SK-N-SH treated with all-trans-retinoic acid at 6 μM for 48 hours (cell line): ENCODE results near the gene SPEM1.

Experiments
- ATAC-seq: fragments of 200-7000 bp; cut with Tn5 transposase; 3 replicates; pipeline ENCODE4 v1.9.1; 2020; ENCODE audit warnings: mild to moderate bottlenecking, moderate library complexity
- ARNTL ChIP-seq: fragments of 450-650 bp; formaldehyde crosslinking; IDR thresholded peaks from 2 replicates; pipeline ENCODE4 v1.5.0; 2020; ENCODE audit warnings: low read depth, mild to moderate bottlenecking, moderate library complexity, borderline replicate concordance
- ESRRG ChIP-seq: fragments of 250-450 bp; sonication (Bioruptor Pico); IDR thresholded peaks from 2 replicates; pipeline ENCODE4 v1.6.1; 2021; ENCODE audit warnings: mild to moderate bottlenecking
- GLIS3 ChIP-seq: fragments of 250-450 bp; sonication (Bioruptor Pico); IDR thresholded peaks from 2 replicates; pipeline ENCODE4 v1.5.0; 2020; ENCODE audit warnings: mild to moderate bottlenecking, moderate library complexity
- ISL1 ChIP-seq: fragments of 250-450 bp; sonication (Bioruptor Pico); IDR thresholded peaks from 2 replicates; pipeline ENCODE4 v2.1.2; 2022; ENCODE audit warnings: mild to moderate bottlenecking, moderate library complexity
- OSR1 ChIP-seq: fragments of 250-450 bp; sonication (Bioruptor Pico); IDR thresholded peaks from 2 replicates; pipeline ENCODE4 v1.8.0; 2022; ENCODE audit warnings: moderate library complexity, mild to moderate bottlenecking, inconsistent platforms
- PPARA ChIP-seq: fragments of 250-450 bp; sonication (Bioruptor Pico); IDR thresholded peaks from 2 replicates; pipeline ENCODE4 v1.5.0; 2020; ENCODE audit warnings: mild to moderate bottlenecking, borderline replicate concordance
- RARB ChIP-seq: fragments of 250-450 bp; sonication (Bioruptor Pico); IDR thresholded peaks from 2 replicates; pipeline ENCODE4 v1.8.0; 2021; ENCODE audit warnings: mild to moderate bottlenecking, moderate library complexity
- SNAI2 ChIP-seq: fragments of 250-450 bp; sonication (Bioruptor Pico); IDR thresholded peaks from 2 replicates; pipeline ENCODE4 v1.5.0; 2020; ENCODE audit warnings: mild to moderate bottlenecking, moderate library complexity
- TCF4 ChIP-seq: fragments of 250-450 bp; sonication (Bioruptor Pico); IDR thresholded peaks from 2 replicates; pipeline ENCODE4 v1.8.0; 2021; ENCODE audit warnings: mild to moderate bottlenecking, moderate library complexity, borderline replicate concordance
- TOX ChIP-seq: fragments of 250-450 bp; sonication (Bioruptor Pico); IDR thresholded peaks from 2 replicates; pipeline ENCODE4 v1.8.0; 2021; ENCODE audit warnings: mild to moderate bottlenecking, moderate library complexity, borderline replicate concordance
- ZC3H10 ChIP-seq: fragments of 250-450 bp; sonication (Bioruptor Pico); IDR thresholded peaks from 2 replicates; pipeline ENCODE4 v1.5.1; 2021; ENCODE audit warnings: mild to moderate bottlenecking, moderate library complexity
- ZFP3 ChIP-seq: fragments of 250-450 bp; sonication (Bioruptor Pico); IDR thresholded peaks from 2 replicates; pipeline ENCODE4 v1.5.0; 2020; ENCODE audit warnings: mild to moderate bottlenecking, moderate library complexity
- ZFP30 ChIP-seq: fragments of 450-650 bp; formaldehyde crosslinking; IDR thresholded peaks from 2 replicates; pipeline ENCODE4 v1.5.0; 2022; ENCODE audit warnings: mild to moderate bottlenecking, moderate library complexity
- ZNF70 ChIP-seq: fragments of 450-650 bp; formaldehyde crosslinking; IDR thresholded peaks from 2 replicates; pipeline ENCODE4 v1.5.0; 2020; ENCODE audit warnings: mild to moderate bottlenecking, moderate library complexity
- ZNF8 ChIP-seq: fragments of 450-650 bp; formaldehyde crosslinking; IDR thresholded peaks from 2 replicates; pipeline ENCODE4 v1.5.0; 2020; ENCODE audit warnings: mild to moderate bottlenecking, moderate library complexity
- TF ChIP-seq, protein P1 (sequence below): fragments of 250-450 bp; sonication (Bioruptor Pico); IDR thresholded peaks from 2 replicates; pipeline ENCODE4 v1.5.1; 2021; ENCODE audit warnings: mild to moderate bottlenecking, moderate library complexity
- TF ChIP-seq, protein P2 (sequence below): fragments of 250-450 bp; sonication (Bioruptor Pico); IDR thresholded peaks from 2 replicates; pipeline ENCODE4 v1.5.1; 2020; ENCODE audit warnings: low read depth, mild to moderate bottlenecking, moderate library complexity
- TF ChIP-seq, protein P3 (sequence below): fragments of 250-450 bp; sonication (Bioruptor Pico); IDR thresholded peaks from 2 replicates; pipeline ENCODE4 v1.5.0; 2020; ENCODE audit warnings: mild to moderate bottlenecking, moderate library complexity
- TF ChIP-seq, protein P4 (sequence below): fragments of 250-450 bp; sonication (Bioruptor Pico); IDR thresholded peaks from 2 replicates; pipeline ENCODE4 v1.8.0; 2020; ENCODE audit warnings: mild to moderate bottlenecking, moderate library complexity, borderline replicate concordance

SPEM1 gene, protein sequence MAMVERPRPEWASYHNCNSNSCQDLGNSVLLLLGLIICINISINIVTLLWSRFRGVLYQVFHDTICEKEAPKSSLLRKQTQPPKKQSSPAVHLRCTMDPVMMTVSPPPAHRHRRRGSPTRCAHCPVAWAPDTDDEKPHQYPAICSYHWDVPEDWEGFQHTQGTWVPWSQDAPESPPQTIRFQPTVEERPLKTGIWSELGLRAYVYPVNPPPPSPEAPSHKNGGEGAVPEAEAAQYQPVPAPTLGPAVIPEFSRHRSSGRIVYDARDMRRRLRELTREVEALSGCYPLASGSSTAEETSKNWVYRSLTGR

DNA sequence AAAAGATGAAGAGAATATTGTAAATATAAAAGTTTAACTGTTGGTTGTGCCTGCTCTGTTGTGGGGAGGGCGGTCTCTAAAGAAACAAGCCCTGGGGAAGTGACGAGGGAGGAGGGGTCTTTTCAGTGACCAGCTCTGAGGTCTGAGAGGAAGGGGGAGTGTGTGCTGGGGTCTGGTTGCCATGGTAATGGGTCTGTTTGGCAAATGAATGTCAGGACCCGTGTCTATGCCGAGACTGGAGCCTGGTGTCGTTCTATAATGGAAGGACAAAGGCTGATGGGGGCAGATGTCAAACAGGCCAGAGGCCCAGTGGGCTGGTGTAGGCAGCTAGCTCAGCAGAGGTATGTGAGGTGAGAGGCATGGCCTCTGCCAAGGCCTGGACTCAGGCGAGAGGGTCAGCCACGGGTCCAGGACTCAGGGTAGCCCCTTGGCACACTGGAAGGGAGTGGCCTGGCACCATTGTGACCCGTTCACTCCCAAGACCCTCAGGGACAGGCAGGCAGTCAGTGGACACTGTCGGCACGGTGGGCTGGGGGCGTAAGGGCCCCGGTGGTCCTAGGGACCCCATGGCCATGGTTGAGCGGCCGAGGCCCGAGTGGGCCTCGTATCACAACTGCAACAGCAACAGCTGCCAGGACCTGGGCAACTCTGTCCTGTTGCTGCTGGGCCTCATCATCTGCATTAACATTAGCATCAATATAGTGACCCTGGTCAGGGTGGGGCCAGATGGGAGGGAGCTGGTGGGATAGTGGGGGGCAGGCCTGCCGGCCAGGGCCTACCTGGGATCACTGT lies at the start of gene SPEM1:
Gene SPEM1, plus strand, starts transcription at position 506 of the 792 bp plus-strand sequence. Its CDS starts 61 bp downstream, at position 567.
- peak; percentile 15 for ATAC-seq
- TF ChIP-seq OSR1 = no peak
- no peak for TF ChIP-seq ARNTL (CRISPR knock-in tag)
- no peak for TF ChIP-seq ZNF70
- TF ChIP-seq, protein P1, sequence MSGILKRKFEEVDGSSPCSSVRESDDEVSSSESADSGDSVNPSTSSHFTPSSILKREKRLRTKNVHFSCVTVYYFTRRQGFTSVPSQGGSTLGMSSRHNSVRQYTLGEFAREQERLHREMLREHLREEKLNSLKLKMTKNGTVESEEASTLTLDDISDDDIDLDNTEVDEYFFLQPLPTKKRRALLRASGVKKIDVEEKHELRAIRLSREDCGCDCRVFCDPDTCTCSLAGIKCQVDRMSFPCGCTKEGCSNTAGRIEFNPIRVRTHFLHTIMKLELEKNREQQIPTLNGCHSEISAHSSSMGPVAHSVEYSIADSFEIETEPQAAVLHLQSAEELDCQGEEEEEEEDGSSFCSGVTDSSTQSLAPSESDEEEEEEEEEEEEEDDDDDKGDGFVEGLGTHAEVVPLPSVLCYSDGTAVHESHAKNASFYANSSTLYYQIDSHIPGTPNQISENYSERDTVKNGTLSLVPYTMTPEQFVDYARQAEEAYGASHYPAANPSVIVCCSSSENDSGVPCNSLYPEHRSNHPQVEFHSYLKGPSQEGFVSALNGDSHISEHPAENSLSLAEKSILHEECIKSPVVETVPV (CRISPR knock-in tag) = no peak

DNA sequence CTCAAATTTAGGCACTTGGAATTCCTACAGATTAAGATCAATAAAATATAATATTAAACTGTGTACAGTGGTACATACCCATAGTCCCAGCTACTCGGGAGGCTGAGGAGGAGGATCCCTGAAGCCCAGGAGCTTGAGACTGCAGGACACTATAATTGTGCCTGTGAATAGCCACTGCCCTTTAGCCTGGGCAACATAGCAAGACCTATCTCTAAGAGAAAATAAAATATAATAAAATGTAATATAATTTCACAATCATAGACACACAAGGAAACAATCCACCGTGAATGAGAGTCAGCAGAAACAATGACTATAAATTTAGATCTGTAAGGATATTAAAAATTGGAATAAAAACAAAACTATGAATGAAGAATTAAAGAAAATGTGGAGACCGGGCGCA lies 49.3 kb upstream of the SPEM1 start:
- ATAC-seq = no peak
- TF ChIP-seq ESRRG (CRISPR knock-in tag) (no peak), TCF4 (CRISPR knock-in tag) (no peak), SNAI2 (CRISPR knock-in tag) (no peak), ZNF70 (no peak), ARNTL (CRISPR knock-in tag) (no peak), ZNF8 (no peak), RARB (CRISPR knock-in tag) (no peak), GLIS3 (CRISPR knock-in tag) (no peak)
- TF ChIP-seq, protein P2, sequence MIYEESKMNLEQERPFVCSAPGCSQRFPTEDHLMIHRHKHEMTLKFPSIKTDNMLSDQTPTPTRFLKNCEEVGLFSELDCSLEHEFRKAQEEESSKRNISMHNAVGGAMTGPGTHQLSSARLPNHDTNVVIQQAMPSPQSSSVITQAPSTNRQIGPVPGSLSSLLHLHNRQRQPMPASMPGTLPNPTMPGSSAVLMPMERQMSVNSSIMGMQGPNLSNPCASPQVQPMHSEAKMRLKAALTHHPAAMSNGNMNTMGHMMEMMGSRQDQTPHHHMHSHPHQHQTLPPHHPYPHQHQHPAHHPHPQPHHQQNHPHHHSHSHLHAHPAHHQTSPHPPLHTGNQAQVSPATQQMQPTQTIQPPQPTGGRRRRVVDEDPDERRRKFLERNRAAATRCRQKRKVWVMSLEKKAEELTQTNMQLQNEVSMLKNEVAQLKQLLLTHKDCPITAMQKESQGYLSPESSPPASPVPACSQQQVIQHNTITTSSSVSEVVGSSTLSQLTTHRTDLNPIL (CRISPR knock-in tag) = no peak

DNA sequence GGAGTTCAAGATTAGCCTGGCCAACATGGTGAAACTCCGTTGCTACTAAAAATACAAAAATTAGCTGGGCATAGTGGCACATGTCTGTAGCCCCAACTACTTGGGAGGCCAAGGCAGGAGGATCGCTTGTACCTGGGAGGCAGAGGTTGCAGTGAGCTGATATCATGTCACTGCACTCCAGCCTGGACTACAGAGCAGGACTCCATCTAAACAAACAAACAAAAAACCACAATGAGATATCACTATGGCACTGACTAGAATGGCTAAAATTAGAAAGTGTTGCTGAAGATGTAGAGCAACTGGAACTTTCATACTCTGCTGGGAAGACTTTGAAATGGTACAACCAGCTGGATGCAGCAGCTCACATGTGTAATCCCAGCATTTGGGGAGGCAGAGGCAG lies 45.8 kb upstream of the SPEM1 start:
- TF ChIP-seq ZFP3 (CRISPR knock-in tag) = no peak
- no peak for TF ChIP-seq ARNTL (CRISPR knock-in tag)
- no peak for TF ChIP-seq ZNF70
- no peak for TF ChIP-seq SNAI2 (CRISPR knock-in tag)
- TF ChIP-seq, protein P1 (CRISPR knock-in tag) = no peak
- TF ChIP-seq PPARA (CRISPR knock-in tag) = no peak
- TF ChIP-seq TOX (CRISPR knock-in tag) = no peak
- no peak for ATAC-seq

DNA sequence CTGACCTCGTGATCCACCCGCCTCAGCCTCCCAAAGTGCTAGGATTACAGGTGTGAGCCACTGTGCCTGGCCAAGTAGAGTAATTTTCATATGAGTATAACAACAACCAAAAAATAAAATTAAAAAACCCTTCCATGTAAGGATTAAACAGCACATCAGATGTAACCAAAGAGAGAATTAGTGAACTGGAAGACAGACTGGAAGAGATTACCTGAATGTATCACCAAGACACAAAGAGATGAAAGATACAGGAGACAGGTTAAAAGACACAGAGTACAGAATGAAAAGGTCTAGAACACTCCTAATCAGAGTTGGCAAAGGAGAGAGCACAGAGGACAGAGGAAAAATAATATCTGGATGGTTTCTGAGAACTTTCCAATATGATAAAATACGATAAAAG lies 41.0 kb upstream of the SPEM1 start:
- ATAC-seq = no peak
- TF ChIP-seq ZC3H10 (no peak), ZFP30 (CRISPR knock-in tag) (peak; percentile 98)
- TF ChIP-seq, protein P2 (CRISPR knock-in tag) = no peak

DNA sequence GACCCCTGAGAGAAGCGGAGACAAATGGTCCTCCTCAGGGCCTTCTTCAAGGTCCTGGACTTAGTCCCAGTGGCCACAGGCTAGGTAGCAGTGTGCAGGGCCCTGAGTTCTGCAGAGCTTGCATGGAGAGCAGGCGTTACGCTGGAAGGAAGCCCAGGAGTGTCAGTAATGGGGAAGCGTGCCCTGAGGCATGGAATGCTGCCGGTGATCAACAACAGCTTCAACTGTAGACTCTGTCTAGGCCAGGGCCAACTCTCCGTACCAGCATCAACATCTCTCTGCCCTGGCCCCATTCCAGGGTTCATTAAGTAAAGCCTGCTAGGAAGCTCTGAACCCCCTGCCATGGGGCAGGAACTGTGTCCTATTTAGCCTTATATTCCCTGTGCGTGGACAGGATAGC lies 39.8 kb upstream of the SPEM1 start:
- no peak for ATAC-seq
- TF ChIP-seq ZC3H10 = no peak
- no peak for TF ChIP-seq ESRRG (CRISPR knock-in tag)
- TF ChIP-seq RARB (CRISPR knock-in tag) = no peak
- TF ChIP-seq, protein P3, sequence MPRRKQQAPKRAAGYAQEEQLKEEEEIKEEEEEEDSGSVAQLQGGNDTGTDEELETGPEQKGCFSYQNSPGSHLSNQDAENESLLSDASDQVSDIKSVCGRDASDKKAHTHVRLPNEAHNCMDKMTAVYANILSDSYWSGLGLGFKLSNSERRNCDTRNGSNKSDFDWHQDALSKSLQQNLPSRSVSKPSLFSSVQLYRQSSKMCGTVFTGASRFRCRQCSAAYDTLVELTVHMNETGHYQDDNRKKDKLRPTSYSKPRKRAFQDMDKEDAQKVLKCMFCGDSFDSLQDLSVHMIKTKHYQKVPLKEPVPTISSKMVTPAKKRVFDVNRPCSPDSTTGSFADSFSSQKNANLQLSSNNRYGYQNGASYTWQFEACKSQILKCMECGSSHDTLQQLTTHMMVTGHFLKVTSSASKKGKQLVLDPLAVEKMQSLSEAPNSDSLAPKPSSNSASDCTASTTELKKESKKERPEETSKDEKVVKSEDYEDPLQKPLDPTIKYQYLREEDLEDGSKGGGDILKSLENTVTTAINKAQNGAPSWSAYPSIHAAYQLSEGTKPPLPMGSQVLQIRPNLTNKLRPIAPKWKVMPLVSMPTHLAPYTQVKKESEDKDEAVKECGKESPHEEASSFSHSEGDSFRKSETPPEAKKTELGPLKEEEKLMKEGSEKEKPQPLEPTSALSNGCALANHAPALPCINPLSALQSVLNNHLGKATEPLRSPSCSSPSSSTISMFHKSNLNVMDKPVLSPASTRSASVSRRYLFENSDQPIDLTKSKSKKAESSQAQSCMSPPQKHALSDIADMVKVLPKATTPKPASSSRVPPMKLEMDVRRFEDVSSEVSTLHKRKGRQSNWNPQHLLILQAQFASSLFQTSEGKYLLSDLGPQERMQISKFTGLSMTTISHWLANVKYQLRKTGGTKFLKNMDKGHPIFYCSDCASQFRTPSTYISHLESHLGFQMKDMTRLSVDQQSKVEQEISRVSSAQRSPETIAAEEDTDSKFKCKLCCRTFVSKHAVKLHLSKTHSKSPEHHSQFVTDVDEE (CRISPR knock-in tag) = no peak
- TF ChIP-seq GLIS3 (CRISPR knock-in tag) = no peak
- no peak for TF ChIP-seq ISL1 (CRISPR knock-in tag)
- TF ChIP-seq TCF4 (CRISPR knock-in tag) = no peak
- no peak for TF ChIP-seq ARNTL (CRISPR knock-in tag)
- no peak for TF ChIP-seq ZFP3 (CRISPR knock-in tag)
- TF ChIP-seq OSR1 = no peak
- TF ChIP-seq, protein P4, sequence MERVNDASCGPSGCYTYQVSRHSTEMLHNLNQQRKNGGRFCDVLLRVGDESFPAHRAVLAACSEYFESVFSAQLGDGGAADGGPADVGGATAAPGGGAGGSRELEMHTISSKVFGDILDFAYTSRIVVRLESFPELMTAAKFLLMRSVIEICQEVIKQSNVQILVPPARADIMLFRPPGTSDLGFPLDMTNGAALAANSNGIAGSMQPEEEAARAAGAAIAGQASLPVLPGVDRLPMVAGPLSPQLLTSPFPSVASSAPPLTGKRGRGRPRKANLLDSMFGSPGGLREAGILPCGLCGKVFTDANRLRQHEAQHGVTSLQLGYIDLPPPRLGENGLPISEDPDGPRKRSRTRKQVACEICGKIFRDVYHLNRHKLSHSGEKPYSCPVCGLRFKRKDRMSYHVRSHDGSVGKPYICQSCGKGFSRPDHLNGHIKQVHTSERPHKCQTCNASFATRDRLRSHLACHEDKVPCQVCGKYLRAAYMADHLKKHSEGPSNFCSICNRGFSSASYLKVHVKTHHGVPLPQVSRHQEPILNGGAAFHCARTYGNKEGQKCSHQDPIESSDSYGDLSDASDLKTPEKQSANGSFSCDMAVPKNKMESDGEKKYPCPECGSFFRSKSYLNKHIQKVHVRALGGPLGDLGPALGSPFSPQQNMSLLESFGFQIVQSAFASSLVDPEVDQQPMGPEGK = no peak
